Choroid plexus epithelial cell (primary cell): ENCODE data around the gene SEPTIN1.
A peak's percentile ranks its signal among the peaks of the same experiment; 100 is the strongest.

Experiments
- DNase-seq: peaks from one replicate; pipeline ENCODE4 v3.0.0-alpha.2; 2010; ENCODE audit warnings: low read depth
- H3K4me3 ChIP-seq: 2 replicates; pipeline ENCODE4 v1.5.1; 2011; ENCODE audit warnings: low read depth, mild to moderate bottlenecking, control low read depth, low read length, moderate library complexity
- CTCF ChIP-seq: conservative IDR thresholded peaks from 2 replicates; pipeline ENCODE4 v1.5.1; 2011; ENCODE audit warnings: low read depth, mild to moderate bottlenecking, control low read depth, inconsistent platforms, low read length, moderate library complexity

The SEPTIN1 gene

GRCh38 chr16:30368792-30369090 lies 13.6 kb downstream of the SEPTIN1 start:
- no peak for TF ChIP-seq CTCF
- peak overlapping the region; percentile 72 for H3K4me3 ChIP-seq
- DNase-seq = no peak

GRCh38 chr16:30368122-30368791 lies 14.1 kb downstream of the SEPTIN1 start:
- peak; percentile 56 for DNase-seq
- H3K4me3 ChIP-seq = peak overlapping the region; percentile 72
- no peak for TF ChIP-seq CTCF

- DNase-seq = no peak
- no peak for TF ChIP-seq CTCF
- H3K4me3 ChIP-seq = peak overlapping the region; percentile 72
Measured at GRCh38 chr16:30367349-30368009, 14.9 kb downstream of the SEPTIN1 start.

GRCh38 chr16:30366511-30366910 lies 15.8 kb downstream of the SEPTIN1 start:
- no peak for TF ChIP-seq CTCF
- DNase-seq = no peak
- H3K4me3 ChIP-seq = no peak overlapping the region

GRCh38 chr16:30365200-30365599 lies 17.2 kb downstream of the SEPTIN1 start:
- no peak for TF ChIP-seq CTCF
- no peak overlapping the region for H3K4me3 ChIP-seq
- DNase-seq = no peak

- TF ChIP-seq CTCF = no peak
- DNase-seq = no peak
- H3K4me3 ChIP-seq = no peak overlapping the region
Measured at GRCh38 chr16:30361180-30361579, 21.2 kb downstream of the SEPTIN1 start.

GRCh38 chr16:30359871-30360170 lies 22.5 kb downstream of the SEPTIN1 start:
- TF ChIP-seq CTCF = no peak
- no peak for DNase-seq

More at GRCh38 chr16:30359871-30360170, 22.5 kb downstream of the SEPTIN1 start:
- no peak overlapping the region for H3K4me3 ChIP-seq
